MG63 (cell line): ENCODE results near the gene ERC2. TPM values are rescaled to one million over a fixed set of nuclear protein-coding genes. Genes with fewer than 3 reads are reported as not detected.

Experiments used
- DNase-seq: peaks from one replicate; pipeline ENCODE4 v3.0.0-alpha.2; 2020
- H3K27me3 ChIP-seq: fragments of 250-450 bp; sonication (Bioruptor Pico); 2 replicates; pipeline ENCODE4 v1.5.1; 2020; ENCODE audit warnings: mild to moderate bottlenecking, moderate library complexity
- H3K36me3 ChIP-seq: fragments of 250-450 bp; sonication (Bioruptor Pico); 2 replicates; pipeline ENCODE4 v1.5.1; 2020; ENCODE audit warnings: mild to moderate bottlenecking, moderate library complexity
- H3K4me3 ChIP-seq: fragments of 250-450 bp; sonication (Bioruptor Pico); 2 replicates; pipeline ENCODE4 v1.5.1; 2020; ENCODE audit warnings: mild to moderate bottlenecking, moderate library complexity
- H3K9me3 ChIP-seq: fragments of 250-450 bp; sonication (Bioruptor Pico); 2 replicates; pipeline ENCODE4 v1.5.1; 2020; ENCODE audit warnings: mild to moderate bottlenecking, moderate library complexity
- total RNA-seq: library from RNA; depleted of rRNA; stranded (reverse); fragments of >200 nt; shearing (Covaris generic); gene quantifications from 2 replicates; pipeline ENCODE4 v1.2.3, GENCODE V29; 2014; ENCODE audit warnings: low replicate concordance

Gene ERC2
- total RNA-seq, 1 experiment from 2014 or later, result not detected

GRCh38 chr3:55805169-55805568, 663.1 kb downstream of the ERC2 start:
- Histone ChIP-seq H3K36me3 (no peaks in the 10 kb centered on the region), H3K27me3 (no peaks in the 10 kb centered on the region), H3K9me3 (no peaks in the 10 kb centered on the region)

GRCh38 chr3:55804170-55805095, 663.8 kb downstream of the ERC2 start:
- no peak overlapping the region for H3K4me3 ChIP-seq
- no peaks in the 10 kb centered on the region for H3K27me3 ChIP-seq
- no peaks in the 10 kb centered on the region for H3K9me3 ChIP-seq
- no peaks in the 10 kb centered on the region for H3K36me3 ChIP-seq
- no peak for DNase-seq

More at GRCh38 chr3:55805169-55805568, 663.1 kb downstream of the ERC2 start:
- H3K4me3 ChIP-seq, result no peak overlapping the region
- DNase-seq, result no peak

GRCh38 chr3:55802816-55803215, 665.5 kb downstream of the ERC2 start:
- Histone ChIP-seq H3K4me3 (no peak overlapping the region), H3K27me3 (no peaks in the 10 kb centered on the region), H3K9me3 (no peaks in the 10 kb centered on the region), H3K36me3 (no peaks in the 10 kb centered on the region)
- DNase-seq, result no peak

GRCh38 chr3:55801676-55802075, 666.6 kb downstream of the ERC2 start:
- Histone ChIP-seq H3K36me3 (no peaks in the 10 kb centered on the region), H3K9me3 (no peaks in the 10 kb centered on the region), H3K4me3 (no peak overlapping the region), H3K27me3 (no peaks in the 10 kb centered on the region)
- no peak for DNase-seq

GRCh38 chr3:55801068-55801467, 667.2 kb downstream of the ERC2 start:
- Histone ChIP-seq H3K36me3 (no peaks in the 10 kb centered on the region), H3K9me3 (no peaks in the 10 kb centered on the region), H3K27me3 (no peaks in the 10 kb centered on the region), H3K4me3 (no peak overlapping the region)
- DNase-seq, result no peak

GRCh38 chr3:55797775-55798174, 670.5 kb downstream of the ERC2 start:
- Histone ChIP-seq H3K9me3 (no peaks in the 10 kb centered on the region), H3K4me3 (no peak overlapping the region), H3K27me3 (no peaks in the 10 kb centered on the region), H3K36me3 (no peaks in the 10 kb centered on the region)
- DNase-seq, result no peak

GRCh38 chr3:55797084-55797483, 671.2 kb downstream of the ERC2 start:
- H3K4me3 ChIP-seq, result no peak overlapping the region
- no peaks in the 10 kb centered on the region for H3K9me3 ChIP-seq
- DNase-seq, result no peak
- no peaks in the 10 kb centered on the region for H3K27me3 ChIP-seq
- no peaks in the 10 kb centered on the region for H3K36me3 ChIP-seq

- Histone ChIP-seq H3K36me3 (no peaks in the 10 kb centered on the region), H3K4me3 (no peak overlapping the region), H3K9me3 (no peaks in the 10 kb centered on the region), H3K27me3 (no peaks in the 10 kb centered on the region)
- DNase-seq, result peak; percentile 50
These were observed 671.7 kb downstream of the ERC2 start for GRCh38 chr3:55796533-55796932.

- no peaks in the 10 kb centered on the region for H3K27me3 ChIP-seq
- no peaks in the 10 kb centered on the region for H3K9me3 ChIP-seq
- no peak overlapping the region for H3K4me3 ChIP-seq
- no peaks in the 10 kb centered on the region for H3K36me3 ChIP-seq
- no peak for DNase-seq
These were observed 672.5 kb downstream of the ERC2 start for GRCh38 chr3:55795746-55796145.

GRCh38 chr3:55795296-55795695, 673.0 kb downstream of the ERC2 start:
- no peaks in the 10 kb centered on the region for H3K27me3 ChIP-seq
- DNase-seq, result no peak
- no peaks in the 10 kb centered on the region for H3K36me3 ChIP-seq
- no peak overlapping the region for H3K4me3 ChIP-seq
- H3K9me3 ChIP-seq, result no peaks in the 10 kb centered on the region

- no peaks in the 10 kb centered on the region for H3K9me3 ChIP-seq
- H3K27me3 ChIP-seq, result no peaks in the 10 kb centered on the region
These were observed 675.5 kb downstream of the ERC2 start for GRCh38 chr3:55792742-55793141.

GRCh38 chr3:55792009-55792408, 676.3 kb downstream of the ERC2 start:
- Histone ChIP-seq H3K4me3 (no peak overlapping the region), H3K27me3 (no peaks in the 10 kb centered on the region), H3K9me3 (no peaks in the 10 kb centered on the region), H3K36me3 (no peaks in the 10 kb centered on the region)
- DNase-seq, result no peak

More at GRCh38 chr3:55792742-55793141, 675.5 kb downstream of the ERC2 start:
- no peak for DNase-seq
- no peak overlapping the region for H3K4me3 ChIP-seq
- no peaks in the 10 kb centered on the region for H3K36me3 ChIP-seq

- no peak overlapping the region for H3K4me3 ChIP-seq
- no peaks in the 10 kb centered on the region for H3K27me3 ChIP-seq
- no peak for DNase-seq
- H3K9me3 ChIP-seq, result no peaks in the 10 kb centered on the region
- no peaks in the 10 kb centered on the region for H3K36me3 ChIP-seq
These were observed 677.5 kb downstream of the ERC2 start for GRCh38 chr3:55790596-55791350.

- Histone ChIP-seq H3K4me3 (no peak overlapping the region), H3K27me3 (no peaks in the 10 kb centered on the region), H3K36me3 (no peaks in the 10 kb centered on the region), H3K9me3 (no peaks in the 10 kb centered on the region)
- DNase-seq, result no peak
These were observed 678.8 kb downstream of the ERC2 start for GRCh38 chr3:55789516-55789915.

- no peak for DNase-seq
- Histone ChIP-seq H3K9me3 (no peaks in the 10 kb centered on the region), H3K36me3 (no peaks in the 10 kb centered on the region), H3K4me3 (no peak overlapping the region), H3K27me3 (no peaks in the 10 kb centered on the region)
These were observed 685.5 kb downstream of the ERC2 start for GRCh38 chr3:55782807-55783206.

GRCh38 chr3:55782351-55782750, 685.9 kb downstream of the ERC2 start:
- Histone ChIP-seq H3K36me3 (no peaks in the 10 kb centered on the region), H3K9me3 (no peaks in the 10 kb centered on the region), H3K4me3 (no peak overlapping the region), H3K27me3 (no peaks in the 10 kb centered on the region)
- no peak for DNase-seq

GRCh38 chr3:55780913-55781312, 687.4 kb downstream of the ERC2 start:
- Histone ChIP-seq H3K4me3 (no peak overlapping the region), H3K27me3 (no peaks in the 10 kb centered on the region), H3K9me3 (no peaks in the 10 kb centered on the region), H3K36me3 (no peaks in the 10 kb centered on the region)
- no peak for DNase-seq
